Neural progenitor cell (in vitro differentiated cells): Measurements from ENCODE around the gene NF2.

Experiments used
- EZH2 ChIP-seq: fragments of 200-600 bp; sonication (generic); IDR thresholded peaks from 2 replicates; pipeline ENCODE4 v1.6.1; 2017; ENCODE audit warnings: antibody characterized with exemption, mild to moderate bottlenecking, moderate library complexity
- EZH2phosphoT487 ChIP-seq: fragments of 200-600 bp; sonication (generic); IDR thresholded peaks from 2 replicates; pipeline ENCODE4 v1.6.1; 2017; ENCODE audit warnings: antibody characterized with exemption
- TF ChIP-seq, protein P1 (sequence below): fragments of 200-600 bp; sonication (generic); IDR thresholded peaks from 2 replicates; pipeline ENCODE4 v1.5.1; 2017; ENCODE audit warnings: antibody characterized with exemption, mild to moderate bottlenecking

DNA sequence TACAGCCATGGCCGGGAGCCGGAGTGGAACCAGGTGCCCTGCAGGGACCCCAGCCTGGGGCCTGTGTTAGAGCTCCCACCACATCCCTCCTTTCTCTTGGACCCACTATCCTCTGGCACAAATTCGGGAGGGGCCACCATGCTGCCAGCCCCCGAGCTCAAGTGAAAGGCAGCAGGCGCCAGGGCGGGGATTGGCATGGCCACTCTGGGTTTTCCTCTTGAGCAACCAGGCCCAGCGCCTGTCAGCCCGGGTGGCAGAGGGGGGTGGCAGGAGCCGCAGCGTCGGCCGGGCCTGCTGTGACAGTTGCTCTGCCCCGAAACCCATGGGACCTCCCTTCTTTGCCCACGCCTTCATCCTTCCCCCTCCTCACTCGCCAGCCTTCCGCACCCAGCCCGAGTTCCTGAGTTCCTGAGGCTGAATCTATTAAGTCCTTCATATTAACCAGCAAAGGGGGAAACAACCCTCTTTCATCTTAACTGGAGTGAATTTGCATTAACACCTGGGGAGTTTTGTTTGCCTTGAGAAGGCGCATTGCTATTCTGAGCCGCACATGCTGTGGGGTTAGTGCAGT, 99.6 kb downstream of the NF2 start:
- TF ChIP-seq, protein P1, sequence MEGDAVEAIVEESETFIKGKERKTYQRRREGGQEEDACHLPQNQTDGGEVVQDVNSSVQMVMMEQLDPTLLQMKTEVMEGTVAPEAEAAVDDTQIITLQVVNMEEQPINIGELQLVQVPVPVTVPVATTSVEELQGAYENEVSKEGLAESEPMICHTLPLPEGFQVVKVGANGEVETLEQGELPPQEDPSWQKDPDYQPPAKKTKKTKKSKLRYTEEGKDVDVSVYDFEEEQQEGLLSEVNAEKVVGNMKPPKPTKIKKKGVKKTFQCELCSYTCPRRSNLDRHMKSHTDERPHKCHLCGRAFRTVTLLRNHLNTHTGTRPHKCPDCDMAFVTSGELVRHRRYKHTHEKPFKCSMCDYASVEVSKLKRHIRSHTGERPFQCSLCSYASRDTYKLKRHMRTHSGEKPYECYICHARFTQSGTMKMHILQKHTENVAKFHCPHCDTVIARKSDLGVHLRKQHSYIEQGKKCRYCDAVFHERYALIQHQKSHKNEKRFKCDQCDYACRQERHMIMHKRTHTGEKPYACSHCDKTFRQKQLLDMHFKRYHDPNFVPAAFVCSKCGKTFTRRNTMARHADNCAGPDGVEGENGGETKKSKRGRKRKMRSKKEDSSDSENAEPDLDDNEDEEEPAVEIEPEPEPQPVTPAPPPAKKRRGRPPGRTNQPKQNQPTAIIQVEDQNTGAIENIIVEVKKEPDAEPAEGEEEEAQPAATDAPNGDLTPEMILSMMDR, result no peak
- TF ChIP-seq EZH2phosphoT487, result no peak
- TF ChIP-seq EZH2, result no peak
